Endothelial cell of umbilical vein (primary cell): Measurements from ENCODE around the gene HTR6.

ENCODE experiments used
- EZH2 ChIP-seq: IDR thresholded peaks from 2 replicates; pipeline ENCODE4 v1.6.1; 2012; ENCODE audit warnings: borderline replicate concordance, low read depth, mild to moderate bottlenecking, moderate library complexity, low read length, inconsistent platforms; ENCODE audit not compliant: severe bottlenecking
- MAX ChIP-seq: IDR thresholded peaks from 2 replicates; pipeline ENCODE4 v1.6.1; 2011; ENCODE audit not compliant: insufficient read depth, insufficient read length
- POLR2A ChIP-seq: IDR thresholded peaks from 2 replicates; pipeline ENCODE4 v1.6.1; 2012; ENCODE audit warnings: low read depth, mild to moderate bottlenecking, control low read depth, low read length
- POLR2AphosphoS5 ChIP-seq: IDR thresholded peaks from 2 replicates; pipeline ENCODE4 v1.6.1; 2012; ENCODE audit warnings: low read depth, mild to moderate bottlenecking, control low read depth, low read length, moderate library complexity; ENCODE audit not compliant: insufficient read depth
- TF ChIP-seq, protein P1 (sequence below), 2 donors: IDR thresholded peaks; 1 replicate in 1 of 2; 2 replicates in 1 of 2; pipeline ENCODE4 v1.5.1; 2011; ENCODE audit warnings: low read length in 2 of 2, mild to moderate bottlenecking in 2 of 2, moderate library complexity in 2 of 2, control low read depth in 1 of 2, inconsistent platforms in 1 of 2, low read depth in 1 of 2; ENCODE audit not compliant: insufficient read depth in 1 of 2; ENCODE audit errors: extremely low read depth in 1 of 2

- TF ChIP-seq, protein P1, sequence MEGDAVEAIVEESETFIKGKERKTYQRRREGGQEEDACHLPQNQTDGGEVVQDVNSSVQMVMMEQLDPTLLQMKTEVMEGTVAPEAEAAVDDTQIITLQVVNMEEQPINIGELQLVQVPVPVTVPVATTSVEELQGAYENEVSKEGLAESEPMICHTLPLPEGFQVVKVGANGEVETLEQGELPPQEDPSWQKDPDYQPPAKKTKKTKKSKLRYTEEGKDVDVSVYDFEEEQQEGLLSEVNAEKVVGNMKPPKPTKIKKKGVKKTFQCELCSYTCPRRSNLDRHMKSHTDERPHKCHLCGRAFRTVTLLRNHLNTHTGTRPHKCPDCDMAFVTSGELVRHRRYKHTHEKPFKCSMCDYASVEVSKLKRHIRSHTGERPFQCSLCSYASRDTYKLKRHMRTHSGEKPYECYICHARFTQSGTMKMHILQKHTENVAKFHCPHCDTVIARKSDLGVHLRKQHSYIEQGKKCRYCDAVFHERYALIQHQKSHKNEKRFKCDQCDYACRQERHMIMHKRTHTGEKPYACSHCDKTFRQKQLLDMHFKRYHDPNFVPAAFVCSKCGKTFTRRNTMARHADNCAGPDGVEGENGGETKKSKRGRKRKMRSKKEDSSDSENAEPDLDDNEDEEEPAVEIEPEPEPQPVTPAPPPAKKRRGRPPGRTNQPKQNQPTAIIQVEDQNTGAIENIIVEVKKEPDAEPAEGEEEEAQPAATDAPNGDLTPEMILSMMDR (IDR thresholded peaks at IDR 0.05; ENCODE audit: extremely low read depth in 1 of 2, insufficient read depth in 1 of 2, low read depth in 1 of 2, low read length in 2 of 2), result no peak
- TF ChIP-seq EZH2 (no peak), POLR2A (no peak), MAX (no peak), POLR2AphosphoS5 (no peak)
These were observed 23.6 kb downstream of the HTR6 start for GRCh38 chr1:19688041-19688842.
